ENCODE measurements around the gene PSMG4.

The PSMG4 gene

DNA sequence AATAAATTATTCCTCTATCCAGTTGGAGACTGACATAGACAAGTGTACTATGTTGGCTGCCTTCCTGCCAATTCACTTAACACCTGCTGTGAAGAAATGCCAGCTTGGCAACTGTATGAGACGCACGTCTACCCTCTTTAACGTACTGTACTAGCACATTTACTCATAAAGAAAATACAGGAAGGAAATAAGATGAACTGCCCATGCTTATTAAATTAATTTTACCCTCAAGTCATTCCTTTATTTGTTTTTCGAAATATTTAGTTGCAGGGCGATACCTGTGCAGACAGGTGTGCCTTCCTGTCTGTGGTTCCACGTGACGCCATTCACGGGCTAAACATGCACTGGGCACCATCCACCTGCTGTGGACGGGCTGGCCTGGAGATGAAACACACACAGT is 52.0 kb downstream of the PSMG4 start:
- peak; percentile 38 for DNase-seq

DNA sequence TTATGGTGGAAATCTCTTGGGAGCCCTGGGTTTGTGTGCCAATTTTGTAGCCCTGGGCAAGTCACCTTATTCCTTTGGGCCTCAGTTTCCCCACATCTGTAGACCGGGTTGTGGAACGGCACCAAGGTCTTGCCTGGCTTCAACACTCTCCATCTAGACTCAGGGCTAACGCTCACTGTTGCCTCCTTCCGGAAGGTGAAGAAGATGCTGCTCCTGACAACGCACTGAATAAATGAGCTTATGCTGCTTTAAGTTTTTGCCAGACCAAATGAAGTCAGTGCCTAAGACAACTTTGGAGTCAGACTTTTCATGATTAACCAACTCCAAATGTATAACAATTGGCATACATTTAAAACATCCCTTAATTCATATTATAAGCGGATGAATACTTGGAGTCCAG is 53.1 kb downstream of the PSMG4 start:
- no peak for DNase-seq

GRCh38 chr6:3312604-3313231 is 54.0 kb downstream of the PSMG4 start:
- peak; percentile 24 for DNase-seq

DNA sequence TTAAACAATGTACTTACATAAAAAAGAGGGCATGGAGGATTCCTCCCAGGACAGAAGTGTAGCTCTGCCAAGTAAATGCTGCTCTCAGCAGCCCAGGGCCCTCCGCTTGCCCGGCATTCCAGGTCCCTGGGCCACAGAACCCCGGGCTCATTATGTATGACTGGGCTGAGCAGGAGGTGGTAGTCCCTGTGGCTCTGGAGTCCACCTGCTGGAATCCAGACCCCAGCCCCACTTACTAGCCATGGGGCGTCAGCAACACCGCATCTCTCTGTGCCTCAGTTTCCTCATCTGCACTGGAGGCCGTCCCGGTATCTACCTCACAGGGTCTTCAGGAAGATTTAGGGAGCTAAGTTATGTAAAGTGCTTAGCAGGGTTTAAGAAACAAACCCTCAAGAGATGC is 55.4 kb downstream of the PSMG4 start:
- DNase-seq, result no peak

DNA sequence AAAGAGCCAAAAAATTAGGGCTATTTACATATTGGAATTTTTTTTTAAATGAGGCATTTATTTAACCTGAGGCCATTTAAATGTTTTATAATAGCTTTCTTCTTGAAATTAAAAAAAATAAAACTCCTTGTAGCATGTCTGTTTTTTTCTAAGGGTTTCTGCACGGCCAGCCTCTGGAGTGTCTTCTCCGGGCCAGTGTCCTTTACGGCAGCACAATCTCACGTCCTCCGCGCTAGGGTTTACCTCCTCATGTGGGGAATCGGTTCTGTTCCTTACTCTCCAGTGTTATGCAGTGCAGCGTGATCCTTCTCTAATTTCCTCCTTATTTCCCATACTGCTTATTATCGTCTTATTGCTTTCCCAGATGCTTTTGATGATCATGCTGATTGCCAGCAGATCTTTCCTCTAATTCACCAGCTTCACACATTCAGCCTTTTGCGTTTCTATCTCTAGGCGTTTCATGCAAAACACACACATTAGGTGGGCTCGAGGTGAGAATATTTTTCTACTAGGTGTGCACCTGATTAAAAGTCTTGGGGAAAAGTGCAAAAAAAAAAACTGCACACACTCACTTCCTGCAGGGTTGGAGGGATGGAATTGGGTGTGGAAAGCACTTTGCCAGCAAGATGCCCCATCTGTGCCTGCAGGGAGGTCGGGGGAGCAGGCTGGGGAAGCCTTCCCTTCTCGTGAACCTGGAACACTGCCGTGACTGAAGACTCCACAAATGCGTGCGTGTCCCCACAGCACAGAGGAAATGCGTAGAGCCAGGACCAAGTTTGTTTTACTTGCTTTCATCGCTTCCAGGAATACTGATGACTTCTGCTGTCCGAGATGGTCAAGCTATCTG is 56.1 kb downstream of the PSMG4 start:
- no peak for DNase-seq

DNA sequence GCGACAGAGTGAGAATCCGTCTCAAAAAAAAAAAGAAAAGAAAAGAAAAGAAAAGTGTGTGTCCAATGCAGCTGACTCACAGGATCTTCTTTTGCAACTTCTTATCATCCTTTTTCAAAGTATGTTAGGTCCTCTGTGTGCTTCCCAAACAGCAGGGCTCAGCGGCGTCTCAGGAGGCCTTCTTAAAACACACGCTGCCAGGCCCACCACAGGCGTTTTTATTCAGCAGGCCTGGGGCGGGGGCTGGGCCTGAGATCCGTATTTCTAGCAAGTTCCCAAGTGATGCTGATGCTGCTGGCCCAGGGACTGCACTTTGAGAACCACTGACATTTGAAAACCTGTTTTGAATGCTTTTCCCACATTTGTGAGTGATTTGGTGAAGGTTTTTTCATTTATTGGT is 57.1 kb downstream of the PSMG4 start:
- no peak for DNase-seq

DNA sequence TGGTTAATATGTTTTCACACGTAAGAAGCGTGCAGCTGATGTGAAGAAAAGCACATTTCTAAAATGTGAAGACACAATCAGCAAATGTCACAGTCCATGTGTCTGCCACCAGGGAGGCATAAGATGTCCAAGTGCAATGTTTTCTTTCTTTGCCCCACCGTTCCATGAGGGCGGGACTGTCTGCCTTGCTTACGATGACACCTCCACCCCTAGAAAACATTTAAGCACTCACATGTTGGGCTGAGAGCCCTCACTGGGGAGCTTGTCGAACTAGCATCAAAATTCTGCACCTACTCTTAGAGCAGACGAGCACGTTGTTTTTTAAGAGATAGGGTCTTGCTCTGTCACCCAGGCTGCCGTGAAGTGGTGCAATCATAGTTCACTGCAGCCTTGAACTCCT is 57.6 kb downstream of the PSMG4 start:
- no peak for DNase-seq

GRCh38 chr6:3316818-3317217 is 58.1 kb downstream of the PSMG4 start:
- DNase-seq, result no peak

Measured in NCI-H69 (cell line).